ENCODE measurements around the gene IGSF22.

DNA sequence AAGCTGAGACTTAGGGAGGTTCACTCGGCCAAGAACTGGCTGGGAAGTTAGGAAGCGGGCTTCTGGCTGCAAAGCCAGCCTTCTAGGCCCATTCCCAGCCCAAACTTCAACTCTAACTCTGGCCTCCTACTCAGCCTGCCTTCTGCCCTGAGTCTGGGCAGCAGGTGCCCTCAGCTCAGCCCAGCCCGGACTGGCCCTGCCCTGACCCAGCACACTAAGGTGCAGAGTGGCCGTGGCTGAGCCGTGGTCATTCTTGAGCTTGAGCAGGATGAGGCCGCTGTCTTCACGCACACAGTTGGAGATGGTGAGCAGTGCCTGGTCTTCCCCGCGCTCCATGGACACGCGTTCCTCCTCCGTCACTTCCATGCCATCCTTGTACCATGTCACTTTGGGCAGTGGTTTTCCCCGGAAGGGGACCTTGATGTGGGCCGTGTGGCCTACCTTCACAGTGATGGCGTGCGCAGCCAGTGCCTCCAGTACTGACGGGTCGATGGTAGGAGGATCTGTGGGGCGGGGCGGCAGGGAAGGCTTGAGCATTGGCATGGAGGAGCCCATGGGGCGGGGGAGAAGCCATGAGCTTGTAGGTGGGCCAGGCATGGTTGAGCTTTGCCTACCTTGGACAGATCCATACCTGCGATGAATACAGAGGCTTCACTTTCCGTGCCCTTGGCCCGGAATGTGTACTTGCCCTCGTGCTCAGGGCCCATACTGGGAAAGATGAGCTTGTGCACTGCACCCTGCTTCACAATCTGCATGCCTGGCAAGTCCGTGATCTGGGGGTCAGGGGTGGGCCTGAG, 12.1 kb downstream of the IGSF22 start:
- TF ChIP-seq RAD21 (IDR thresholded peaks at IDR 0.05; ENCODE audit: low read depth) (no peak), POLR2A (IDR thresholded peaks at IDR 0.05; ENCODE audit: borderline replicate concordance, extremely low read depth, insufficient read depth, insufficient read length) (no peak), EGR1 (IDR thresholded peaks at IDR 0.05; ENCODE audit: low read depth) (no peak), SRF (IDR thresholded peaks at IDR 0.05; ENCODE audit: low read depth) (no peak), EZH2 (IDR thresholded peaks at IDR 0.05) (no peak), ZFX (IDR thresholded peaks at IDR 0.05) (no peak), EZH2phosphoT487 (IDR thresholded peaks at IDR 0.05; ENCODE audit: borderline replicate concordance) (no peak), POLR2AphosphoS5 (IDR thresholded peaks at IDR 0.05; ENCODE audit: low read depth, low read length) (no peak)
- TF ChIP-seq, protein P1, sequence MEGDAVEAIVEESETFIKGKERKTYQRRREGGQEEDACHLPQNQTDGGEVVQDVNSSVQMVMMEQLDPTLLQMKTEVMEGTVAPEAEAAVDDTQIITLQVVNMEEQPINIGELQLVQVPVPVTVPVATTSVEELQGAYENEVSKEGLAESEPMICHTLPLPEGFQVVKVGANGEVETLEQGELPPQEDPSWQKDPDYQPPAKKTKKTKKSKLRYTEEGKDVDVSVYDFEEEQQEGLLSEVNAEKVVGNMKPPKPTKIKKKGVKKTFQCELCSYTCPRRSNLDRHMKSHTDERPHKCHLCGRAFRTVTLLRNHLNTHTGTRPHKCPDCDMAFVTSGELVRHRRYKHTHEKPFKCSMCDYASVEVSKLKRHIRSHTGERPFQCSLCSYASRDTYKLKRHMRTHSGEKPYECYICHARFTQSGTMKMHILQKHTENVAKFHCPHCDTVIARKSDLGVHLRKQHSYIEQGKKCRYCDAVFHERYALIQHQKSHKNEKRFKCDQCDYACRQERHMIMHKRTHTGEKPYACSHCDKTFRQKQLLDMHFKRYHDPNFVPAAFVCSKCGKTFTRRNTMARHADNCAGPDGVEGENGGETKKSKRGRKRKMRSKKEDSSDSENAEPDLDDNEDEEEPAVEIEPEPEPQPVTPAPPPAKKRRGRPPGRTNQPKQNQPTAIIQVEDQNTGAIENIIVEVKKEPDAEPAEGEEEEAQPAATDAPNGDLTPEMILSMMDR (IDR thresholded peaks at IDR 0.05 in 2 of 3, conservative IDR thresholded peaks at IDR 0.05 in 1 of 3; ENCODE audit: borderline replicate concordance in 1 of 3, insufficient read depth in 1 of 3, low read depth in 2 of 3, low read length in 2 of 3): no peak
- TF ChIP-seq, protein P2, sequence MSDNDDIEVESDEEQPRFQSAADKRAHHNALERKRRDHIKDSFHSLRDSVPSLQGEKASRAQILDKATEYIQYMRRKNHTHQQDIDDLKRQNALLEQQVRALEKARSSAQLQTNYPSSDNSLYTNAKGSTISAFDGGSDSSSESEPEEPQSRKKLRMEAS (IDR thresholded peaks at IDR 0.05): no peak

All from HCT116 (cell line).